ENCODE results near the gene TMEM38B.
A peak's percentile ranks its signal among the peaks of the same experiment; 100 is the strongest.

Gene TMEM38B

GRCh38 chr9:105694190-105694847, at the start of gene TMEM38B:
Gene TMEM38B (plus strand): TSS chr9:105694541. CDS start chr9:105694661, 120 bp downstream.
- TF ChIP-seq EZH2 (IDR thresholded peaks at IDR 0.05) (no peak), POLR2AphosphoS5 (IDR thresholded peaks at IDR 0.05; ENCODE audit: borderline replicate concordance, low read depth, low read length) (peak; percentile 72)
- Histone ChIP-seq H3K36me3 (ENCODE audit: insufficient read depth, low read length) (no peaks in the 10 kb centered on the region), H3K27ac (no peak within 1 kb of the TSS), H3K9me3 (ENCODE audit: low read depth, low read length) (no peaks in the 10 kb centered on the region), H3K4me3 (peak within 1 kb of the TSS; percentile 95), H3K9ac (ENCODE audit: insufficient read length) (peak within 1 kb of the TSS; percentile 64)
- DNase-seq (ENCODE audit: low read depth, low spot score), result no peak

GRCh38 chr9:105646879-105647594, 47.3 kb upstream of the TMEM38B start:
- Histone ChIP-seq H3K9me3 (ENCODE audit: low read depth, low read length) (no peaks in the 10 kb centered on the region), H3K36me3 (ENCODE audit: insufficient read depth, low read length) (no peaks in the 10 kb centered on the region), H3K4me3 (no peak overlapping the region), H3K27ac (no peak overlapping the region), H3K9ac (ENCODE audit: insufficient read length) (no peak overlapping the region)
- TF ChIP-seq POLR2AphosphoS5 (IDR thresholded peaks at IDR 0.05; ENCODE audit: borderline replicate concordance, low read depth, low read length) (no peak), EZH2 (IDR thresholded peaks at IDR 0.05) (no peak), FOXP2 (optimal IDR thresholded peaks at IDR 0.05; ENCODE audit: control extremely low read depth, extremely low read length, insufficient read depth) (no peak)
- no peak for DNase-seq (ENCODE audit: low read depth, low spot score)

- Histone ChIP-seq H3K9ac (ENCODE audit: insufficient read length) (no peak overlapping the region), H3K36me3 (ENCODE audit: insufficient read depth, low read length) (no peaks in the 10 kb centered on the region), H3K27ac (no peak overlapping the region), H3K9me3 (ENCODE audit: low read depth, low read length) (no peaks in the 10 kb centered on the region), H3K4me3 (no peak overlapping the region)
- DNase-seq (ENCODE audit: low read depth, low spot score), result no peak
- no peak for TF ChIP-seq EZH2 (IDR thresholded peaks at IDR 0.05)
- no peak for TF ChIP-seq FOXP2 (optimal IDR thresholded peaks at IDR 0.05; ENCODE audit: control extremely low read depth, extremely low read length, insufficient read depth)
Observed at GRCh38 chr9:105647595-105648349, 46.6 kb upstream of the TMEM38B start.

- Histone ChIP-seq H3K36me3 (ENCODE audit: insufficient read depth, low read length) (no peaks in the 10 kb centered on the region), H3K9me3 (ENCODE audit: low read depth, low read length) (no peaks in the 10 kb centered on the region), H3K27ac (no peak overlapping the region), H3K4me3 (no peak overlapping the region), H3K9ac (ENCODE audit: insufficient read length) (no peak overlapping the region)
- TF ChIP-seq EZH2 (IDR thresholded peaks at IDR 0.05) (no peak), FOXP2 (optimal IDR thresholded peaks at IDR 0.05; ENCODE audit: control extremely low read depth, extremely low read length, insufficient read depth) (no peak), POLR2AphosphoS5 (IDR thresholded peaks at IDR 0.05; ENCODE audit: borderline replicate concordance, low read depth, low read length) (no peak)
- no peak for DNase-seq (ENCODE audit: low read depth, low spot score)
Observed at GRCh38 chr9:105651806-105652205, 42.5 kb upstream of the TMEM38B start.

- no peaks in the 10 kb centered on the region for H3K9me3 ChIP-seq (ENCODE audit: low read depth, low read length)
- peak overlapping the region; percentile 45 for H3K4me3 ChIP-seq
- no peaks in the 10 kb centered on the region for H3K36me3 ChIP-seq (ENCODE audit: insufficient read depth, low read length)
- no peak for DNase-seq (ENCODE audit: low read depth, low spot score)
- TF ChIP-seq FOXP2 (optimal IDR thresholded peaks at IDR 0.05; ENCODE audit: control extremely low read depth, extremely low read length, insufficient read depth) (no peak), EZH2 (IDR thresholded peaks at IDR 0.05) (no peak), POLR2AphosphoS5 (IDR thresholded peaks at IDR 0.05; ENCODE audit: borderline replicate concordance, low read depth, low read length) (no peak)
- H3K27ac ChIP-seq, result no peak overlapping the region
- H3K9ac ChIP-seq (ENCODE audit: insufficient read length), result no peak overlapping the region
Observed at GRCh38 chr9:105656131-105656921, 38.0 kb upstream of the TMEM38B start.

- no peak overlapping the region for H3K27ac ChIP-seq
- DNase-seq (ENCODE audit: low read depth, low spot score), result no peak
- TF ChIP-seq FOXP2 (optimal IDR thresholded peaks at IDR 0.05; ENCODE audit: control extremely low read depth, extremely low read length, insufficient read depth), result no peak
- TF ChIP-seq POLR2AphosphoS5 (IDR thresholded peaks at IDR 0.05; ENCODE audit: borderline replicate concordance, low read depth, low read length), result no peak
- no peak for TF ChIP-seq EZH2 (IDR thresholded peaks at IDR 0.05)
- H3K4me3 ChIP-seq, result no peak overlapping the region
- H3K9ac ChIP-seq (ENCODE audit: insufficient read length), result no peak overlapping the region
- no peaks in the 10 kb centered on the region for H3K9me3 ChIP-seq (ENCODE audit: low read depth, low read length)
- H3K36me3 ChIP-seq (ENCODE audit: insufficient read depth, low read length), result no peaks in the 10 kb centered on the region
Observed at GRCh38 chr9:105658351-105658750, 36.0 kb upstream of the TMEM38B start.

- no peak for TF ChIP-seq POLR2AphosphoS5 (IDR thresholded peaks at IDR 0.05; ENCODE audit: borderline replicate concordance, low read depth, low read length)
- TF ChIP-seq FOXP2 (optimal IDR thresholded peaks at IDR 0.05; ENCODE audit: control extremely low read depth, extremely low read length, insufficient read depth), result no peak
- no peak for TF ChIP-seq EZH2 (IDR thresholded peaks at IDR 0.05)
- Histone ChIP-seq H3K27ac (no peak overlapping the region), H3K9ac (ENCODE audit: insufficient read length) (no peak overlapping the region), H3K36me3 (ENCODE audit: insufficient read depth, low read length) (no peaks in the 10 kb centered on the region), H3K4me3 (no peak overlapping the region), H3K9me3 (ENCODE audit: low read depth, low read length) (no peaks in the 10 kb centered on the region)
- peak; percentile 42 for DNase-seq (ENCODE audit: low read depth, low spot score)
Observed at GRCh38 chr9:105661011-105661410, 33.3 kb upstream of the TMEM38B start.
